MCF 10A (cell line): ENCODE results near the gene PTPRZ1. TPM values are rescaled to one million over a fixed set of nuclear protein-coding genes. Genes with fewer than 3 reads are reported as not detected.

ENCODE experiments used
- BruUV-seq: library from RNA; stranded (reverse); fragments of 400-500 nt; replicated peaks from 2 replicates; lab custom pipeline; 2021; lab: Mats Ljungman, UMichigan
- CTCF ChIA-PET: fragments of 300-600 bp; sonication (Branson Sonifier 250); formaldehyde crosslinking; extraction: SDS; loops from one replicate; lab custom pipeline; 2021; ENCODE audit warnings: antibody characterized with exemption, inconsistent platforms; lab: Yijun Ruan, JAX
- POLR2A ChIA-PET: fragments of 300-600, 350-650 bp; sonication (Branson Sonifier 250); formaldehyde crosslinking; extraction: SDS; loops from one replicate; lab custom pipeline; 2020; ENCODE audit warnings: antibody characterized with exemption, inconsistent platforms; lab: Yijun Ruan, JAX
- DNase-seq: peaks from one replicate; pipeline ENCODE4 v3.0.0-alpha.2; 2018; ENCODE audit not compliant: unreplicated experiment
- H3K27ac Mint-ChIP-seq: one replicate; pipeline ENCODE4 v1.8.0; 2022; ENCODE audit warnings: mild to moderate bottlenecking, low read depth, mixed read lengths; ENCODE audit not compliant: unreplicated experiment
- H3K27me3 Mint-ChIP-seq: one replicate; pipeline ENCODE4 v1.8.0; 2022; ENCODE audit warnings: mixed read lengths; ENCODE audit not compliant: insufficient read depth, unreplicated experiment
- H3K36me3 Mint-ChIP-seq: one replicate; pipeline ENCODE4 v1.8.0; 2022; ENCODE audit warnings: mild to moderate bottlenecking, moderate library complexity, mixed read lengths; ENCODE audit not compliant: insufficient read depth, unreplicated experiment
- H3K4me1 Mint-ChIP-seq: one replicate; pipeline ENCODE4 v1.8.0; 2022; ENCODE audit warnings: mixed read lengths; ENCODE audit not compliant: insufficient read depth, unreplicated experiment
- H3K4me3 Mint-ChIP-seq: one replicate; pipeline ENCODE4 v1.8.0; 2022; ENCODE audit warnings: mild to moderate bottlenecking, moderate library complexity, mixed read lengths; ENCODE audit not compliant: unreplicated experiment
- H3K9me3 Mint-ChIP-seq: one replicate; pipeline ENCODE4 v1.8.0; 2022; ENCODE audit warnings: mixed read lengths; ENCODE audit not compliant: unreplicated experiment
- intact Hi-C: fragments of 100-400 bp; cut with micrococcal nuclease; formaldehyde crosslinking; loops from 2 replicates; pipeline ENCODE4 v1.14.1; 2022
- total RNA-seq: library from RNA; stranded (reverse); gene quantifications from 2 replicates; pipeline ENCODE4 v1.2.3, GENCODE V29; 2022
- TF ChIP-seq, protein P1 (sequence below): fragments of 200-600 bp; IDR thresholded peaks from one replicate; pipeline ENCODE4 v1.8.0; 2022; ENCODE audit warnings: antibody characterized with exemption, mild to moderate bottlenecking; ENCODE audit not compliant: unreplicated experiment

Gene PTPRZ1
- total RNA-seq, 1 experiment from 2014 or later: 11.1 TPM

- TF ChIP-seq, protein P1, sequence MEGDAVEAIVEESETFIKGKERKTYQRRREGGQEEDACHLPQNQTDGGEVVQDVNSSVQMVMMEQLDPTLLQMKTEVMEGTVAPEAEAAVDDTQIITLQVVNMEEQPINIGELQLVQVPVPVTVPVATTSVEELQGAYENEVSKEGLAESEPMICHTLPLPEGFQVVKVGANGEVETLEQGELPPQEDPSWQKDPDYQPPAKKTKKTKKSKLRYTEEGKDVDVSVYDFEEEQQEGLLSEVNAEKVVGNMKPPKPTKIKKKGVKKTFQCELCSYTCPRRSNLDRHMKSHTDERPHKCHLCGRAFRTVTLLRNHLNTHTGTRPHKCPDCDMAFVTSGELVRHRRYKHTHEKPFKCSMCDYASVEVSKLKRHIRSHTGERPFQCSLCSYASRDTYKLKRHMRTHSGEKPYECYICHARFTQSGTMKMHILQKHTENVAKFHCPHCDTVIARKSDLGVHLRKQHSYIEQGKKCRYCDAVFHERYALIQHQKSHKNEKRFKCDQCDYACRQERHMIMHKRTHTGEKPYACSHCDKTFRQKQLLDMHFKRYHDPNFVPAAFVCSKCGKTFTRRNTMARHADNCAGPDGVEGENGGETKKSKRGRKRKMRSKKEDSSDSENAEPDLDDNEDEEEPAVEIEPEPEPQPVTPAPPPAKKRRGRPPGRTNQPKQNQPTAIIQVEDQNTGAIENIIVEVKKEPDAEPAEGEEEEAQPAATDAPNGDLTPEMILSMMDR: no peak
- ChIA-PET CTCF (interaction anchor here (1.0 kb wide), 1 partner anchor 73 kb away, joined by 3 read pairs; no protein-coding TSS in a partner anchor), POLR2A (no interaction called here)
- Mint-ChIP-seq H3K27me3 (no peaks in the 10 kb centered on the region), H3K9me3 (peaks cover 14% of the 10 kb centered on the region), H3K36me3 (no peaks in the 10 kb centered on the region), H3K27ac (no peak overlapping the region), H3K4me1 (no peaks in the 10 kb centered on the region), H3K4me3 (no peak overlapping the region)
- BruUV-seq: no TSS peak
- no peak for DNase-seq
- intact Hi-C loops: no loop called here
These were observed 25.9 kb upstream of the PTPRZ1 start for GRCh38 chr7:121847041-121847440.

DNA sequence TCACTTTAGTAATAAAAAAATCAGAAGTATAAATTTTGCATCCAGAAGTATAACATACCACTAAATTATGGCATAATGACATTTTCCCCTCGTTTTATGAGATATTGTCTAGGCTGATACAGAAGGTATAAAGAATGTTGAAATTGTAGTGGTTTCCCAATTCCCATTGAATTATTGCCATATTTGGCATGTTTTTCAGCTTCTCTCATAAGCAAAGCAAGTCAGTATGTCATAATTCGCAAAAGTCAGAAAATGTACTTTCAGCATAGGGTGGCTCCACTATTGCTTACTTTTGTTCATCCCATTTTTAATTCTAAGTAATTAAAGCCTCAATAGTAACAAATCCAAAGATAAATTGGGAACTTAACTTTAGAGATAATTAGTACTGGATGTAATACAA is 19.7 kb upstream of the PTPRZ1 start:
- Mint-ChIP-seq H3K27ac (no peak overlapping the region), H3K4me3 (no peak overlapping the region), H3K27me3 (no peaks in the 10 kb centered on the region), H3K36me3 (peaks cover 4% of the 10 kb centered on the region), H3K9me3 (peaks cover 14% of the 10 kb centered on the region), H3K4me1 (no peaks in the 10 kb centered on the region)
- CTCF ChIA-PET: interaction anchor here (1.0 kb wide), 1 partner anchor 36 kb away, joined by 3 read pairs; no protein-coding TSS in a partner anchor
- intact Hi-C loops: no loop called here
- DNase-seq: peak; percentile 9
- BruUV-seq: no TSS peak
- TF ChIP-seq, protein P1: no peak
- POLR2A ChIA-PET: interaction anchor here (0.6 kb wide), 2 partner anchors 12 to 35 kb away, joined by 3 read pairs; no protein-coding TSS in a partner anchor

DNA sequence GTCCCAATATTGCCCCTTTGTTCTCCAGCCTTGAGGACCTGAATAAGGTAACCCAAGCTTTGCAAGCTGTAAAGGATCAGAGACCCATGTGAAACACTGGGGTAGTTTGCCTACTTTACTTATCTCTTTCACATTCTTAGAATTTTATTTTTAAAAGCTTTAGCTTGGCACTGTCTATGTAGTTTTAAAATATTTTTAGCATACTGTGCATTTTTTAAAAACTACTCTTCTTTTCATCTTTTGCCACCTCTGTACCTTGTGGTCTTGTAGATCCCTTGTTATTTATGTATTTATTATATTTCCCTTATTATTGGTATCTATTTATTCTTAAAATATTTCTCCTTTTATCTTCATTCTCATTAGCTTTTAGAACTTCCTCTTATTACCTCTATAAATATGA is 12.0 kb upstream of the PTPRZ1 start:
- ChIA-PET CTCF (interaction anchor here (0.9 kb wide), 1 partner anchor 13 kb away, joined by 3 read pairs; no protein-coding TSS in a partner anchor), POLR2A (no interaction called here)
- Mint-ChIP-seq H3K27me3 (no peaks in the 10 kb centered on the region), H3K9me3 (no peaks in the 10 kb centered on the region), H3K36me3 (peaks cover 4% of the 10 kb centered on the region), H3K4me1 (no peaks in the 10 kb centered on the region), H3K27ac (no peak overlapping the region), H3K4me3 (no peak overlapping the region)
- intact Hi-C loops: no loop called here
- BruUV-seq: no TSS peak
- DNase-seq: no peak
- TF ChIP-seq, protein P1: no peak

- Mint-ChIP-seq H3K27me3 (no peaks in the 10 kb centered on the region), H3K27ac (no peak overlapping the region), H3K4me1 (no peaks in the 10 kb centered on the region), H3K4me3 (no peak overlapping the region), H3K36me3 (peaks cover 7% of the 10 kb centered on the region), H3K9me3 (peaks cover 8% of the 10 kb centered on the region)
- TF ChIP-seq, protein P1: no peak
- CTCF ChIA-PET: interaction anchor here (0.7 kb wide), 1 partner anchor 79 kb away, joined by 3 read pairs; no protein-coding TSS in a partner anchor
- intact Hi-C loops: no loop called here
- no peak for DNase-seq
- POLR2A ChIA-PET: interaction anchor here (0.6 kb wide), 1 partner anchor 62 kb away, joined by 3 read pairs; no protein-coding TSS in a partner anchor
- BruUV-seq: no TSS peak
These were observed 10.4 kb upstream of the PTPRZ1 start for GRCh38 chr7:121862591-121862990.
